Esophagus muscularis mucosa (tissue), 4 donors: ENCODE data around the gene RNF141. TPM values are rescaled to one million over a fixed set of nuclear protein-coding genes. Genes with fewer than 3 reads are reported as not detected.

ENCODE experiments used
- DNase-seq: peaks from one replicate; pipeline ENCODE4 v3.0.0-alpha.2; 2017; ENCODE audit errors: extremely low spot score
- H3K27ac ChIP-seq, 4 donors: fragments of 200-600 bp; sonication (generic); replicated peaks in 1 of 4; 1 replicate in 3 of 4; 2 replicates in 1 of 4; pipeline ENCODE4 v1.5.1; 2016 to 2019; ENCODE audit warnings: mild to moderate bottlenecking in 1 of 4
- H3K27me3 ChIP-seq, 4 donors: fragments of 200-600 bp; sonication (generic); one replicate each; pipeline versions ENCODE4 v1.5.1 to v1.6.0; 2016 to 2019
- H3K36me3 ChIP-seq, 4 donors: fragments of 200-600 bp; sonication (generic); one replicate each; pipeline ENCODE4 v1.5.1; 2016 to 2019
- H3K4me1 ChIP-seq, 4 donors: fragments of 200-600 bp; sonication (generic); one replicate each; pipeline ENCODE4 v1.5.1; 2016 to 2019
- H3K4me3 ChIP-seq, 4 donors: fragments of 200-600 bp; sonication (generic); 1 replicate in 2 of 4; 2 replicates in 2 of 4; pipeline ENCODE4 v1.5.1; 2016 to 2019; ENCODE audit warnings: mild to moderate bottlenecking in 4 of 4, moderate library complexity in 1 of 4
- H3K9me3 ChIP-seq, 4 donors: fragments of 200-600 bp; sonication (generic); 1 replicate in 3 of 4; 2 replicates in 1 of 4; pipeline ENCODE4 v1.5.1; 2016 to 2019
- CTCF ChIP-seq, 3 experiments: fragments of 200-600 bp in 2 of 3; fragments of 450-650 bp in 1 of 3; sonication (generic) in 2 of 3; IDR thresholded peaks; one replicate each; pipeline ENCODE4 v1.5.1; 2017 to 2019; ENCODE audit warnings: antibody characterized with exemption in 3 of 3, mild to moderate bottlenecking in 2 of 3, moderate library complexity in 1 of 3
- EP300 ChIP-seq: sonication (generic); formaldehyde crosslinking; IDR thresholded peaks from one replicate; pipeline ENCODE4 v1.6.1; 2017; ENCODE audit warnings: antibody characterized with exemption
- POLR2A ChIP-seq: fragments of 450-650 bp; IDR thresholded peaks from one replicate; pipeline ENCODE4 v1.6.1; 2017; ENCODE audit warnings: antibody characterized with exemption, moderate library complexity, mild to moderate bottlenecking, low read depth
- POLR2AphosphoS5 ChIP-seq, 2 donors: sonication (generic); formaldehyde crosslinking; IDR thresholded peaks; one replicate each; pipeline ENCODE4 v1.6.1; 2017; ENCODE audit warnings: antibody characterized with exemption in 2 of 2
- WGBS: methylation state at CpG from one replicate; pipeline ENCODE4 v1.1.5; 2018; 5-methylcytosine and 5-hydroxymethylcytosine counted together
- intact Hi-C: fragments of 100-400 bp; cut with DNase I; formaldehyde crosslinking; loops from one replicate; pipeline ENCODE4 v1.15.1; 2023
- total RNA-seq, 4 donors: library from RNA; depleted of rRNA; stranded (reverse); fragments of >200 nt; gene quantifications; one replicate each; pipeline versions ENCODE4 v1.1.0 to v1.2.1, GENCODE V29; 2016

The RNF141 gene
- total RNA-seq, 4 donors from 2014 or later, result 24.1 to 39.3 (median 34.9) TPM

- peaks cover 0 to 64% (median 10%) of the 10 kb centered on the region in 4 donors for H3K36me3 ChIP-seq
- peaks cover 21 to 78% (median 62%) of the 10 kb centered on the region in 4 donors for H3K4me1 ChIP-seq
- WGBS, result 86% methylated on average over 7 of the region's 7 CpGs
Measured at GRCh38 chr11:10587388-10587787, 46.4 kb upstream of the RNF141 start.

GRCh38 chr11:10584071-10584501 lies 43.1 kb upstream of the RNF141 start:
- H3K4me3 ChIP-seq, result no peak overlapping the region
- H3K27ac ChIP-seq, result peak overlapping the region; percentile 72 to 84 (median 80)
- H3K9me3 ChIP-seq, result no peaks in the 10 kb centered on the region
- H3K4me1 ChIP-seq, result peaks cover 27 to 92% (median 87%) of the 10 kb centered on the region in 4 donors
- TF ChIP-seq CTCF (IDR thresholded peaks at IDR 0.05) (no peak), POLR2A (no peak), POLR2AphosphoS5 (IDR thresholded peaks at IDR 0.05) (peak in 1 of 2 donors; percentile 10), EP300 (no peak)
- no peaks in the 10 kb centered on the region for H3K27me3 ChIP-seq
- no peak for DNase-seq
- 10% methylated on average over 3 of the region's 3 CpGs for WGBS
- peaks cover 0 to 67% (median 15%) of the 10 kb centered on the region in 4 donors for H3K36me3 ChIP-seq
- intact Hi-C loops, result no loop called here

More at GRCh38 chr11:10587388-10587787, 46.4 kb upstream of the RNF141 start:
- no peak for DNase-seq
- no peak overlapping the region for H3K4me3 ChIP-seq
- no peaks in the 10 kb centered on the region for H3K9me3 ChIP-seq
- peak overlapping the region; percentile 72 to 84 (median 80) for H3K27ac ChIP-seq
- intact Hi-C loops, result no loop called here
- TF ChIP-seq POLR2A, result no peak
- no peak for TF ChIP-seq POLR2AphosphoS5 (IDR thresholded peaks at IDR 0.05)
- no peak for TF ChIP-seq EP300
- no peak for TF ChIP-seq CTCF (IDR thresholded peaks at IDR 0.05)
- H3K27me3 ChIP-seq, result no peaks in the 10 kb centered on the region

GRCh38 chr11:10581481-10582019 lies 40.6 kb upstream of the RNF141 start:
- Histone ChIP-seq H3K36me3 (peaks cover 0 to 74% (median 17%) of the 10 kb centered on the region in 4 donors), H3K9me3 (no peaks in the 10 kb centered on the region), H3K27ac (peak overlapping the region; percentile 72 to 84 (median 80)), H3K27me3 (no peaks in the 10 kb centered on the region), H3K4me1 (peaks cover 22 to 97% (median 85%) of the 10 kb centered on the region in 4 donors), H3K4me3 (no peak overlapping the region)
- DNase-seq, result no peak
- 73% methylated on average over 4 of the region's 4 CpGs for WGBS
- intact Hi-C loops, result no loop called here
- TF ChIP-seq CTCF (IDR thresholded peaks at IDR 0.05), result no peak
- TF ChIP-seq POLR2AphosphoS5 (IDR thresholded peaks at IDR 0.05), result peak in 1 of 2 donors; percentile 19
- TF ChIP-seq EP300, result no peak
- TF ChIP-seq POLR2A, result no peak

- no peak for DNase-seq
- H3K4me1 ChIP-seq, result peaks cover 22 to 95% (median 78%) of the 10 kb centered on the region in 4 donors
- peaks cover 0 to 80% (median 23%) of the 10 kb centered on the region in 4 donors for H3K36me3 ChIP-seq
- no peaks in the 10 kb centered on the region for H3K9me3 ChIP-seq
- TF ChIP-seq EP300 (no peak), POLR2AphosphoS5 (IDR thresholded peaks at IDR 0.05) (no peak), CTCF (IDR thresholded peaks at IDR 0.05) (no peak), POLR2A (no peak)
- intact Hi-C loops, result no loop called here
- H3K27ac ChIP-seq, result peak overlapping the region; percentile 72 to 84 (median 80)
- no peak overlapping the region for H3K4me3 ChIP-seq
- 57% methylated on average over 4 of the region's 4 CpGs for WGBS
- no peaks in the 10 kb centered on the region for H3K27me3 ChIP-seq
Measured at GRCh38 chr11:10580623-10581022, 39.6 kb upstream of the RNF141 start.
